ENCODE results near the gene NAT9.

Gene NAT9

DNA sequence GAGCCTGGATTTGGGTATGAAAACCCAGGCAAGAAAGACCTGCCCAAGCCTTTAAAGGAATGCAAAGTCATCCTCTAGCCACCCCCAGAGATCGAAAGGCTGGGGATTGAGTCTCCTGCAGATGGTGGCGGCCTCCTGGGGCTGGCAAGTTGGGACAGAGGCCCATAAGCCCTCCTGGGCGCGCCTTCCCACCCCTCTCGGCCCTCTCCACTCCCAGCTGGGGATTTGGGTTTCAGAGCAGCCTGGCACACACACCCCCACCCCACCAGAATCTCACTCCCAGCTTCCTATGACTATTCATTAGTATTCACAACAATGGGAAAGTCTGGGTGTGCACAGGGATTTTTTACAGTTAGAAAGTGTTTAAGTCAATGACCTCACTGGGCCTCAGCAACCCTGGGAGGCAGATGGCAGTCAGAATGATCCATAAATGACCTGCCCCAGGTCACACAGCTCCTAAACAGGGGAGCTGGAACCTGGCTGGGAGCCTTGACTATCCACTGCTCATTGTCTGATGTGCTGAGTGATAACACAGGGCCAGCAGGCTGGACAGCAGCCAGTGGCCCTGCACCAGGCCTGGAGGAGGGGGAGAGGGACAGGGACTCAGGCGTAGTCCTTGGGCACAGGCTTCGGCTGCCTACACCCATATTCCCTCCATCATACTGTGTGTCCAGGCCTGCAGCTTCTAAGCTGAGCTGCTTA is 15.6 kb downstream of the NAT9 start:
- no peak for DNase-seq

DNA sequence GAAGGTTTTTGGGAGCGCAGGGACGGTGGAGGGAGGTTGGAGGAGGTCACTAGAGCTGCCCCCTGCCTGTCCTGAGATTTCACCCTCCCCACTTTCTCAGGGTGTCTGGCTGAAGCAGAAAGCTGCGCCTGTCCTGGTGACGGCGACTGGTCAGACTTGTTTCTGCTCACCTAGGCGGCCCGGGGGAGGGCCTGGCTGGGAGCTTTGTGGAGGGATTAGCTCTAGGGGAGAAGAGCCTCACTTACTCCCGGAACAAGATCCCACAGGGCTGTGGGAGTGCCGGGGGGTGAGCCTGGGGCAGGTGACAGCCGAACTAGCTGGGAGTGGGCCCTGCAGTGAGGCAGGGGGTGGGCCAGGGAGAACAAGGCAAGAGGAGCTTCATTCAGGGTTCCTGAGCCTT is 16.2 kb downstream of the NAT9 start:
- no peak for DNase-seq

DNA sequence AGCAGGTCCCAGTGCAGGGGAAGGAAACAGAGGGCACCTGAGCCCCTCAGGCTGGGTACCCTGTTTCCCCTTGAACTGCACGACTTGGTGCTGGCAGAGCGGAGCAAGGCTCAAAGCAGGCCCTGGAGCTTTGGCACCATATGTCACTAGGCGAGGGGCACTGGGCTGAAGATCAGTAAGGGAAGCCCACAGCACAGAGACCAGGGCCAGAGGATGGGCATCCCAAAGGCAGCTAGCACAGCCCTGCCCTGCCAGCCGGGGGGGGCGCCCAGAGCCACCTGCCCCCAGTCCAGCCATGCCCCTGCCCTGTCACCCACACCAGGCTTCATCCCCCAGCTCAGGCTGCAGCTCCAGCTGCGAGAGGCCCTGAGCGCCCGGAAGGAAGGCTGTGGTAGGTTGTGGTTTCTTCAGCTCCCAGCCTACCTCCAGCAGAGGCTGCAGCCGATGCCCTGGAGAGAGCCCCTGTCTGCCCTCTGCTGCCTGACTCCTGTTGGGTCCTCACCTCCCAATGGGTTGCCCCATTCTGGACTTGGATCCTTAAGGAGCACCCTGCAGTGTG is 16.8 kb downstream of the NAT9 start:
- peak in 4 of 5 donors; percentile 49 to 81 (median 50) for DNase-seq

DNA sequence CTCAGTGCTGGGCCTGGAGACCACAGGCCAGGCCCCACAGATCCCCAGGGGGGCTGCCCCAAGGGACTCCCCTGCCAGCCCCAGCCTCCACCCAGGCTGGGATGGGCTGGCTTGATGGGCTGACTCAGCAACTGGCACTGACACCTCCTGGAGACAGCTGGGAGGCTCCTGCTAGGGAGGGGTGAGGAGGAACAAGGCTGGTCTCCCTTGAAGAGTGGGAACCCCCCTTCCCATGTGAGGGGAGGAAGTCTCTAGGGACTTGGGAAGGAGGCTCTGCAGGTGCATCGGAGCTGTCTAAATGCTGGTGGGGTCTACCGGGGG is 17.3 kb downstream of the NAT9 start:
- DNase-seq, result no peak

DNA sequence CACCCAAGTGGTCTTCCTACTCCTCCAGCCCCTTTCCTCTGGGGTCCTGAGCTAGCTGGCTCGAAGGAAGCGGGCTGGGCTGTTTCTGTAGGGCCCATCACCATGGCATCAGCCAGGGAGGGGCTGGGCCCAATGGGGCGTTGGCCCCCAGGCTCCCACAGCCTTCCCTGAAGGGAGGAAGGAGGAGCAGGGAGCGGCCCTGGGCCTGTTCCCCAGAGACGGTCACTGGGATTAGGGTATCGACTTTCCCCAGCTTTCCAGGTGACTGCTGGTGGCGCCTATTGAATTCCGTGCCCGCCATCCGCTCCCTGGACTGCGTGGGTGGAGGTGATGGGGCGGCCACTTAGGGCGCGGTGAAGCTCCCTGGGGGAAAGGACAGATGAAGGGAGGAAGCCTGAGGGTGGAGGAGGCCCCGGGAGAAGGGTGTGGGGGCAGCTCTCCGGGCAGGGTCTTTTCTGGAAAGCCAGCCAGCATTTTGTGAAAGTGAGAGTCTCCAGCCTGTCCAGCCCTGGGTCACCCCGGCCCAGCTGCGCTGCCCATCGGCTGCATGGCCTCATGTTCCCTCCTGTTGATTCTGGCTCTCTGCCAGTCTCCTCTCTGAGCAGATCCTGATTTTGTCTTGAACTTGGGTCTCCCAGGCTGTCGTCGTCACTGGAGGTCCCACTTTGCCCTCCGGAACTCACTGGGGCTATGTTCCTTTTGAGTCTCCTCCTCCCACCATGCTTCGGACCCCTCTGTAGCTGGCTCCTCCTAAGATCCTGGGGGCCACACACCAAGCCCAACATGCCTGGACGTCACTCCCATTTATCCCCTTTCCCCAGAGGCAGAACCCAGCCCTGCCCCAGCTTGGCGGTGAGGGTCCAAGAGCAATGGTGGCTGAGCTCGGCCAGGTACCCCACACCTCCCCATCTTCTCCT is 18.0 kb downstream of the NAT9 start:
- no peak for DNase-seq

DNA sequence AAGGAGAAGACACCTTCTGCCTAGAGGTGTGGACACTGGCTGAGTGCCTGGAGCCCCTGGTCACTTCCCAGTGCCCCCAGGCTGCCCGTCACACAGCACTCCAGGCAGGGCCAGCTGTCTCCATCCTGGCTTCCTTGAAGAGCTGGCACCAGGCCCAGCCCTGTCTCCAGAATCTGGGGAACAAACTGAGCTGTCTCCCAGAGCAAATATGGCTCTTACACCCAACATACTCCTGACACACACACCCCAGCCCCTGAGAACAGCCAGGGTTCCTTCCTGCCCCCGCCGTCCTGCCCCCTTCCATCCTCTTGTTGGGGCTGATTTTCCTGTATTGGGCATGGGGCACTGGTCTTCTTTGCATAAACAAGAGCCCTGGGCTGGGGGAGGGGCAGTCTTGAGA is 18.6 kb downstream of the NAT9 start:
- DNase-seq, result no peak

DNA sequence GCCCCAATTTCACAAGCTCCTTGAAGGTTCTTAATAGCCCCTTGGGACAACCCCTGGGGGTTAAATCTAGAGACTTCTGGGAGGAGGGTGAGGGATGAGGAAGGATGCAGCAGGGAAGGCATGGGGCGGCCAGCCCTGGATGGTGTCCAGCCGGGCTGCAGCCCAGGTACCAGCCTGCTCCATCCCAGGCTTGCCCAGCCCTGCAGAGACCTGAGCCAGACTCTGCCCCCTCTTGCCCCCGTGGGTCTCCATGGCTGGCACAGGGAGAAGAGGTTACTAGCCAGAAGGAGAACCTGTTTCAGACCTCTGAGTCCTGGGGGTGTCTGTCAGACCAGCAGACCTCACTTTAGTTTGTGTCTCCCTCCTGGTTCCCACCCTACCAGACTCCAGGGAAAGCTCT is 19.3 kb downstream of the NAT9 start:
- no peak for DNase-seq

DNA sequence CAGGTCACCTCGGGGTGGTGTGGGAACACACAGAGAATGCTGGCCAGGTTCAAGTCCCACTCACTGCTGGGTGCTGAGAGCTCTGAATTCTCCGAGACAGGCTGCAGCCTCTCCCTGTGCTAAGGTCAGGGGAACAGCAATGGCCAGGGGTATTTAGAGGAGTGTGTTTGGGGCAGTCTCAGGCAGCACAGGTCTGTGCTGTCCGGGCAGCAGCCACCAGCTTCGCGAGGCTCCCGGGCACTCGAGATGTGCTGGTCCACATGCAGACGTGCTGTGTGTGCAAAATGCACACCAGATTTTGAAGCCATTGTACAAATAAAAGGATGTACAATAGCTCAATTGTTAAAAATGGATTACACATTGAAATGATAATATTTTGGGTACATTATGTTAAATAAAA is 20.6 kb downstream of the NAT9 start:
- DNase-seq, result no peak

DNA sequence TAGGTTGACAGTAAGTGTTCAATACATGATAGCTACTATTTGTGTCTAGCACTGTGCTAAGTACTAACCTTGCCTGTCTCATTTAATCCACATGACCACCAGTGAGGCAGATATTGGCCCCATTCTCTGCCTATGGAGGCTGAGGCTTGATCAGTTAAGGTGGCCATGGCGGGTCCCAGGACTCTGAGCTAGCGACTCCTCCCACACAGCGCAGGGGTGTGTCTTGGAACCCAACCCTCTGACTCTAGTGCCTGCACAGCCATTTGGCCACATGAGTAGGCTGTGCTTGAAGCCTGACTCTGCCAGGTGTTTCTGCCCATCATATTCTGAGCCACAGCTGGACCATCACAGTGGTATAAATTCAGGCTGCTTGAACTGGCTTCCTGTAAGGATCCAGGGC is 21.3 kb downstream of the NAT9 start:
- DNase-seq, result no peak

DNA sequence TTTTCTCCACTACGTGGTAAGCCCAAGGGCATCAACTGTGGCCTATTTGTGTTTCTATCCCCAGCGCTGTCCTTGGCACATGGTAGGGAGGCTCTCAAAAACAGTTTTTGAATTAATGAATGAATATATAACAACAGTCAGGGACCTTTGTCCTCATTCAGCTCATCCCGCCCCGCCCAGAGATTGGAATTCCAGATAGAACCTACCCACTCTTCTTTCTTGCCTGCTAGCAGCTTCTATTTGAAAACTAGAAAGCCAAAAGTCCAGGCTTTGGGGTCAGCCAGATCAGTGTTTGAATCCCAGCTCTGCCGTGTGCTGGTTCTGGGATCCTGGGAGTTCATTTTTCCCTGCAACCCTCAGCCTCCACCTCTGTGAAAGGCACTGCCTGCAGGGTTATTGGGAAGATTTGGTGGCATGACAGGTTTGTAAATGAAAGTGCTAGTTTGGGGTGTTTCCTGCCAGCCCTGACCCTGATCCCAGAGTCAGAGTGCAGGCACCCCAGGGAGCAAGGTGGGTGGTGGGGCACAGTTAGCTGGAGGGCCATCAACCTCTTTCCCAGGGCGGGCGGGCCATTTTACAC is 23.2 kb downstream of the NAT9 start:
- DNase-seq, result no peak

DNA sequence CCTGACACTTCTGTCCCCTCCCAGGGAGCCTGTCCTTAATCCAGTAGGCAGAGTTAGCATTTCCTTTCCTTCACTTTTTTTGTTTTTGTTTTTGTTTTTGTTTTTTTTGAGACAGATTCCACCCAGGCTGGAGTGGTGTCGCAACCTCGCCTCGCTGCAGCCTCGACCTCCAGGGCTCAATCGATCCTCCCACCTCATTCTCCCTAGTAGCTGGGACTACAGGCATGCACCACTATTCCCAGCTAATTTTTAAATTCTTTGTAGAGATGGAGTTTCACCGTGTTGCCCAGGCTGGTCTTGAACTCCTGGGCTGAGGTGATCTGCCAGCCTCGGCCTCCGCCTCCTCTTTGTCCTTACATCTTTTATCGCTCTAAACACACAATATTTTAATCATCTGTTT is 23.7 kb downstream of the NAT9 start:
- no peak for DNase-seq

DNA sequence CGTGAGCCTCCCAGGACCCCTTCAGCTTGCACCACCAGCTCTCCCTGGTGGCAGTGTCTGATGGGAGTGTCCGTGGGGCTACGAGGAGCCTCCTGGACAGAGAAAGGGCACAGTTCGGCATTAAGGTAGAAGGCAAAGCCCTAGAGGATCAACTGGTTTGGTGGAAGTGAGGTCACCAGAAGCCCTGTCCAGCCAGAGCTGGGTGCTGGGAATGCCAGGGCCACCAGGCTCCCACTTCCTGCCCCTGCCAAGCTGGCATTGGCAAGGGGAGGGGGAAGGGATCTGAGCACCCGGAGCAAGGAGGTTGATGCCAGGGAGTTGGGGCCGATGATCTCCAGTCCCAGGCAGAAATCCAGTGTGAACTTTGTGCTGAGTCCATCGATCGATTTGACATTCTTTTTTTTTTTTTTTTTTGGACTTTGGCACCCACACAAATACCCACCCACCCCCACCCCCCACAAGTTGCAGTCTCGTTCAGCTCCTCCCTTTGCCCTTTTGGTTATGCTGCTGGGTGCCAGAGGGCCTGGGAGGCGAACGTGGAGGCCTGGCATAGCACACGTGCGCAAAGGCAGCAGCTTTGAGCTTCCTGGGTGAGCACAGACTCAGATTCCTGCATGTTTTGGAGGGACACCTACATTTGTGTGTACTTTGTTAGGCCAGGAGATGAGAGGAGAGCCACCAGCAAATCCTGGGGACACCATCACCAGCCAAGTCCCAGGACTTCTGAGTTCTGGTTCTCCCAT is 25.6 kb downstream of the NAT9 start:
- no peak for DNase-seq

DNA sequence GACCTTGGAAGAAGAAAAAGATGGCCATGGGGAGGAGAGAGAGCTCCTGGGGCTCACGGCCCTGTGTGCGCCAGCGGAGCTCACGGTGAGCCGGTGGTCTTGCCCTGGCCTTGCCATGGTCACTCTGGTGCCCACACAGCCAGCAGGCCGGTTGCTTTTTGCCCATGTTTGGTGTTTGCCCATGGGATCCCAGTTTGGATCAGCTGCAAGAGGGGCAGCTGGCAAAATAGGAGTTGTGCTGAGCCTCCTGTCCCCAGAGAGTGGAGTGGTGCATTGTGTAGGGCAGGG is 26.2 kb downstream of the NAT9 start:
- no peak for DNase-seq

DNA sequence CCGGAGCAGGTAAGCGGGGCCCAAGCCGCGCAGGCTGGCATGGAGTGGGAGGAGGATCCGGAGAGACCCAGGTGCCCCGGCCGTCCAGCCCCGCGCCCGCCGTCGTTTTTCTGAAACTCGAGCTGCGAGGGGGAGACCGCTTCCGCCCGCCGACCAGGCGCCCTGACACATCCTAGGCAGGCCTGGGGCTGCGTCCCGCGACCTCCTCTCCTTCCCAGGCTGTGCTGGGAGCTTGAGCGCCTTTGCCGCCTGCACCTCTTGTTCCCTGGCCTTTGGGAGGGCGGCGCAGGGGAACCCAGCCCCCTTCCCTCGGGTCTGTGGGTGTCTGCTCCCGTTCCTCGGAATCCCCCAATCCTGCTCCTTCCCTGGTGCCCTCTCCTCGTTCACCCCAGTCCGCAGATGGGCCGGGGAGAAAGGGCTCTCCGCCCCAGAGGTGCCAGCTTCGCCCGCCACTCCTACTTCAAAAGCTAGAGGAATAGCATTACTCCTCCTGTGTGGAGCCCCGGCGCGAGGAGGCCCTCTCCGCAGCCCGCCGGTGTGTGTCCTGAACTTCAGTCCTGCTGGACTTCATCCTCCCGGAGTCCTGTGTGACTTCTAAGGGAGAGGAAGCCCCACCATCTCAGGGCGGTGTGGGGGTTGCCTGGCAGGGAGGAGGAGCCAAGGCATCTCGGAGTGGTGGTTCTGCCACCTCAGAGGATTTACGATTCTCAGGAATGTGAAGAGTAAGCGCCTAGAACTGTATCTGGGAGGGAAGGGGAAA is 26.7 kb downstream of the NAT9 start:
- DNase-seq, result peak in 2 of 5 donors; percentile 42 to 57

DNA sequence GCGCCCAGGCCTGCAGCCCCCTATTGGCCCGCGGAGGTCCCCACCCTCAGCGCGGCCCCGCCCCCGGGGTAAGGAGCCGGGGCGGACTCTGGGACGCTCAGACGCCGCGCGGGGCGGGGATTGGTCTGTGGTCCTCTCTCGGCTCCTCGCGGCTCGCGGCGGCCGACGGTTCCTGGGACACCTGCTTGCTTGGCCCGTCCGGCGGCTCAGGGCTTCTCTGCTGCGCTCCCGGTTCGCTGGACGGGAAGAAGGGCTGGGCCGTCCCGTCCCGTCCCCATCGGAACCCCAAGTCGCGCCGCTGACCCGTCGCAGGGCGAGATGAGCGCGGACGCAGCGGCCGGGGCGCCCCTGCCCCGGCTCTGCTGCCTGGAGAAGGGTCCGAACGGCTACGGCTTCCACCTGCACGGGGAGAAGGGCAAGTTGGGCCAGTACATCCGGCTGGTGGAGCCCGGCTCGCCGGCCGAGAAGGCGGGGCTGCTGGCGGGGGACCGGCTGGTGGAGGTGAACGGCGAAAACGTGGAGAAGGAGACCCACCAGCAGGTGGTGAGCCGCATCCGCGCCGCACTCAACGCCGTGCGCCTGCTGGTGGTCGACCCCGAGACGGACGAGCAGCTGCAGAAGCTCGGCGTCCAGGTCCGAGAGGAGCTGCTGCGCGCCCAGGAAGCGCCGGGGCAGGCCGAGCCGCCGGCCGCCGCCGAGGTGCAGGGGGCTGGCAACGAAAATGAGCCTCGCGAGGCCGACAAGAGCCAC is 27.4 kb downstream of the NAT9 start, which contains the start of gene NHERF1:
Gene NHERF1 (plus strand): TSS at position 100 of the 750 bp plus-strand sequence. CDS start 219 bp downstream, at position 319.
- peak; percentile 84 to 94 (median 89) for DNase-seq

DNA sequence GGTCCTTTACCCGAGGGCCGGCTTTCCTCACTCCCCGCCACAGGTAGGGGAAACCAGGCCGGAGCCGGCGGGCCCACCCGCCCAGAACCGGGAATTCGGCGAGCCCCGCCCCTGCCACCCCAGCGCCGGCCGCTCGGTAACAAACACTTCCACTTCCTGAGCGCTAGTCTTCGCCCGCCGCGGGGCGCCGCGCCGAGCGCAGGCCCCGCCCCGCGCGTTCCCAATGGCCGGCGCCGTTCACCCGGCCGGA is 27.9 kb downstream of the NAT9 start:
- no peak for DNase-seq

DNA sequence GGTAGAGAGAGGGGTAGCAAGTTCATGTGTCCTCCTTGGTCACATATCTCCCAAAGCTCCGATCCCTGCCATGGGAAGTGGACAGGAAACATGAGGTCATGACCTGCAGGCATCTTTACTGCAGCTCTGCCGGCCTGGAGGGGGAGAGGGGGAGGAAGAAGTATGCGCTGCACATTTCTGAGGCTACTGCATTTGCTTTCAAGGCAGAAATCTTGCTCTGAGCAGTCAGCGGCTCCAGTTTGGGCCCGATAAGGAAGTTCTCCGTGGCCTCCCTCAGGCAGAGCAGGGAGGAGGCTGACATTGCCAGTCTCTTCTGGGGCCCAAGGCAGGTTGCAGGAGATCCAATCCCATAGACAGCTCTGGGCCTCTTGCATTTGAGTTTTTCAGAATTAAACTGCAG is 29.2 kb downstream of the NAT9 start:
- DNase-seq, result no peak

DNA sequence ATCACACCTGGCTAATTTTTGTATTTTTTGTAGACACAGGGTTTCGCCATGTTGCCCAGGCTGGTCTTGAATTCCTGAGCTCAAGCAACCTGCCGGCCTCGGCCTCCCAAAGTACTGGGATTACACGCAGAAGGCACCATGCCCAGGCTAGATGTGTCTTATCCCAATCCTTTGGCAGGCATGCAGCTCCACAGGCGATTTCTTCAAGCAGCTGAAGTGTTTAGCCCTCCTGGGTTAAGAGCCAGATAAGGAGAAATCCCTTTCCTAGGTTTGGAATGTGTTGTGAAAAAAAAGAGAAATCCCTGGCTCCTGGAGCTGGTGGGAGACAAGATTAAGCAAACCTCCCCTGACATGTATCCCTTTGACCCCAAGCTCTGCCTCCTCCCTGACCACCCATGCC is 29.8 kb downstream of the NAT9 start:
- DNase-seq, result no peak

DNA sequence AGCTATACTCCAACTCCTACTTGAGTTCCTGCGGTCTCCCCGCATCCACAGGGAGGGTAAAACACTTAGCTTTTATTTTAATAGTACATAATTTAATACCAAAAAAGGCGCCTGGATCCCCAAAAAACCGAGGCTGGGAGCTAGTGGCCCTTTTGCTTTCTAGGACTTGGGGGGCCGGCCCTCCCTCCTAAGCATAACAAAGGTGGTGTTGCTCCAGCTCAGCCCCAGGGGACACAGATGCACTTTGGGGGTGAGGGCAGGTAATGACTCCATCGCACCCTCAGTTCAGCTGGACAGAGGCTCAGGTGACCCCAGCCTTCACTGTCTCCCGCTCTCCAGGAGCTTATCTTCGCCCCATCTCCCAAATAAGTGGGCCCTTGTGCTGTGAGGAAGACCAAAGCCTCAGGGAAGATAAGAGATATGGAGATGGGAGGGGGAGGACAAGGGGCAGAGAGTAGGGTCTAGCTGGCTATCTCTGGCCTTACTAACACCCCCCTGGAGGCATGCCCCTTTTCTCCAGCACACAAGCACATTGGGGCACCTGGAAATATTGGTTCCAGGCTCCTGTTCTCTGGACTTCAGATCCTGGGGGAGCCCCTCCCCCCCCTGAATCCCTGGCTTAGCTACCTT is 30.5 kb downstream of the NAT9 start:
- no peak for DNase-seq

DNA sequence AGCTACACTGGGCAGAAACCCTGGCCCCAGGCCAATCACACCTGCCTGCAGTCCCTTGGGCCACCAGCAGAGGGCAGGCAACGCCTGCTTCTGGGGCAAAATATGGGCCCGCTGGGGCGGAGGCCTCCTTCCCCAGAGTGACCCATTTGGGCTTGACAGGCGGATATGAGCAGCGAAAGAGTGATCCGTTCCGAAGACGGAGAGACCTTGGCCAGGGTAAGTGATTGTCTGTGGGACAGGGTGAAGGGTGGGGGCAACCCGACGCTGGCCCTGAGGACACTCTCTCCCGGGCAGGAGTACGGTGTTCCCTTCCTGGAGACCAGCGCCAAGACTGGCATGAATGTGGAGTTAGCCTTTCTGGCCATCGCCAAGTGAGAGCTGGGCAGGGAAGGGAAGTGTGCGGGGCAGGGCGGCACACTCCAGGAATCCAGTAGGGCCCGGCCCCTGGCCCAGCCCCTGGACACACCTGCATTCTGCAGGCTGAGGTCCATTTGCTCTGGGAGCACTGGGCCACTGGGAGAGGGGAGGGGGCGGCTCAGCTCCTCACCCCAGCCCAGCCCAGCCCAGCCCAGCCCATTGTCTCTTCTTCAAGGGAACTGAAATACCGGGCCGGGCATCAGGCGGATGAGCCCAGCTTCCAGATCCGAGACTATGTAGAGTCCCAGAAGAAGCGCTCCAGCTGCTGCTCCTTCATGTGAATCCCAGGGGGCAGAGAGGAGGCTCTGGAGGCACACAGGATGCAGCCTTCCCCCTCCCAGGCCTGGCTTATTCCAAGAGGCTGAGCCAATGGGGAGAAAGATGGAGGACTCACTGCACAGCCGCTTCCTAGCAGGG is 31.2 kb downstream of the NAT9 start:
- DNase-seq, result peak; percentile 61 to 80 (median 76)

Measured in T-helper 1 cell (primary cell).